Measurements from ENCODE around the gene CSF1. TPM values are rescaled to one million over a fixed set of nuclear protein-coding genes. Genes with fewer than 3 reads are reported as not detected.

CSF1 gene
- total and polyA plus RNA-seq, 12 donors: 6.3 to 26.2 (median 13.0) TPM

DNA sequence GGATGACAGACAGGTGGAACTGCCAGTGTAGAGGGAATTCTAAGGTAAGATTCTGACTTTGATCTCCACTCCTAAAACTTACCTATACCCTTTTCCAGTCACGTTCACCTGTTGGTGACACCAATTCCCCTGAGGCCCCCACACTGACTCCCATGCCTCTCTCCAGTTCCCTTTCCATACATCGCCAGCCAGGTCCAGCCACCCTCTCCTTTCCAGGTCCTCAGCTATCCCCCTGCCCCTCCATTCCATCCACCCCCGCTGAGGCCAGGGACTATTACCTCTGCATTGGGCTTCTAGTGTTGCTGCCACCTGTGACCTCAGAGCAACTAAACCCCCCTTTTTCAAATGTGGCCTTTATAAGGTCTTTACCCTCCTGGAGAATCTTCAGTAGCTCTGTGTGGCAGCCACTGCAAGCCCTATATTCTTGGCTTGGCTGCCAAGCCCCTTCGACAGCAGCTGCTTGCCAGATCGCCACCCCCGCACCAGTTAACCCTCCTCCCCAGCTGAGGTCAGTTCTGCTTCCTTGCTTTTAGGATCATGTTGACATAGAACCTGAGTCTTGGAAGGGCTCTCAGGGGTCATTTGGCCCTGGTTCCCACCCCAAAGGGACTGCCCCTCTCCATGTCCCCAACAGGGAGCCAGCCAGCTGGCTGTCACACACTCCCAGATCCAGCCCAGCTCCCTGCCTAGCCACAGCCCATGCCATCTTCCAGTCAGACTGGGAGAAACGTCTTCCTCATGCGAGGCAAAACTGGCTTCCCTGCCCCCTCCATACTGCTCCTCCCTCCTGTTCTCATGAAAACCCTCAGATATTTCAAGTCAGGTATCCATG lies 14.7 kb downstream of the CSF1 start:
- H3K36me3 ChIP-seq: peaks cover 6 to 94% (median 70%) of the 10 kb centered on the region in 9 donors
- H3K27ac ChIP-seq: peak overlapping the region in 3 of 10 donors; percentile 35 to 83 (median 78)
- 85 to 88% methylated on average over 8 of the region's 8 CpGs for WGBS, 2 donors
- H3K27me3 ChIP-seq: no peaks in the 10 kb centered on the region
- TF ChIP-seq CTCF (IDR thresholded peaks at IDR 0.05): no peak
- H3K4me3 ChIP-seq: no peak overlapping the region
- H3K9me3 ChIP-seq: no peaks in the 10 kb centered on the region
- H3K4me1 ChIP-seq: peaks cover 20 to 69% (median 40%) of the 10 kb centered on the region in 9 donors
- ATAC-seq (no peak), DNase-seq (no peak)
- intact Hi-C loops (cut with DNase I): loop anchor here in 2 of 10 donors (5.0 to 10.0 kb wide), 2 partner anchors 49 to 57 kb away; partner anchors contain the start of gene AHCYL1 (in 1 of the 2)

- H3K4me3 ChIP-seq: no peak overlapping the region
- no peaks in the 10 kb centered on the region for H3K27me3 ChIP-seq
- 85 to 87% methylated on average over 2 of the region's 2 CpGs for WGBS, 2 donors
- ATAC-seq (no peak), DNase-seq (no peak)
- peaks cover 32 to 78% (median 53%) of the 10 kb centered on the region in 9 donors for H3K4me1 ChIP-seq
- intact Hi-C loops (cut with DNase I): loop anchor here in 2 of 10 donors (5.0 to 10.0 kb wide), 2 partner anchors 48 to 56 kb away; partner anchors contain the start of gene AHCYL1 (in 1 of the 2)
- peak overlapping the region; percentile 55 to 84 (median 82) for H3K27ac ChIP-seq
- H3K36me3 ChIP-seq: peaks cover 6 to 83% (median 58%) of the 10 kb centered on the region in 9 donors
- H3K9me3 ChIP-seq: no peaks in the 10 kb centered on the region
- no peak for TF ChIP-seq CTCF (IDR thresholded peaks at IDR 0.05)
Measured at GRCh38 chr1:109926662-109927300, 16.1 kb downstream of the CSF1 start.

DNA sequence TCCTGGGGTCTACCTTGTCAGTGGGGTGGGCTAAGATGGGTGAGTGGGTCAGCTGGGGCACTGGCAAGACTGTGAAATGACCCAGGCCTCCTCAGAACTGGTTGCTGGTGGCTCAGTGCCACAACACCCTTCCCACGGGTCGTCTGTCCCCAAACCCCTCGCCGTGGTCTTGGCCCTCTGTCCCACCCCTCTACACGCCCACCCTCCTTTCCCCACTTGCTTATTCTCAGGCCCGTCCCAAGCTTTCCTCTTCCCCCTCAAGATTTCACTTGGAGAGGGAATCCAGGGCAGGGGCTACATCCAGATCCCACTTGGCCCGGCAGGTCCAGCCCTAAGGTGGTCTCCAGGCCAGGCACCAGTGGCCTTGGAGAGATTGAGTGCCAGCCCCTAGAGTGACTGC lies 16.7 kb downstream of the CSF1 start:
- ATAC-seq (no peak), DNase-seq (no peak)
- H3K27ac ChIP-seq: peak overlapping the region; percentile 55 to 84 (median 82)
- no peak for TF ChIP-seq CTCF (IDR thresholded peaks at IDR 0.05)
- peaks cover 6 to 77% (median 54%) of the 10 kb centered on the region in 9 donors for H3K36me3 ChIP-seq
- H3K4me1 ChIP-seq: peaks cover 32 to 78% (median 53%) of the 10 kb centered on the region in 9 donors
- H3K27me3 ChIP-seq: no peaks in the 10 kb centered on the region
- WGBS, 2 donors: 72 to 81% methylated on average over 7 of the region's 7 CpGs
- no peak overlapping the region for H3K4me3 ChIP-seq
- no peaks in the 10 kb centered on the region for H3K9me3 ChIP-seq
- intact Hi-C loops (cut with DNase I): loop anchor here in 2 of 10 donors (5.0 to 10.0 kb wide), 2 partner anchors 47 to 55 kb away; partner anchors contain the start of gene AHCYL1 (in 1 of the 2)

- peak; percentile 79 to 89 for DNase-seq
- WGBS, 2 donors: 18 to 35% methylated on average over 6 of the region's 6 CpGs
- Histone ChIP-seq H3K9me3 (no peaks in the 10 kb centered on the region), H3K4me1 (peaks cover 32 to 78% (median 53%) of the 10 kb centered on the region in 9 donors), H3K27me3 (no peaks in the 10 kb centered on the region), H3K4me3 (no peak overlapping the region), H3K27ac (peak overlapping the region; percentile 68 to 84 (median 82)), H3K36me3 (peaks cover 6 to 72% (median 48%) of the 10 kb centered on the region in 9 donors)
- TF ChIP-seq CTCF (IDR thresholded peaks at IDR 0.05): no peak
- intact Hi-C loops (cut with DNase I): loop anchor here in 2 of 10 donors (5.0 to 10.0 kb wide), 2 partner anchors 47 to 54 kb away; partner anchors contain the start of gene AHCYL1 (in 1 of the 2)
- peak; percentile 32 to 84 (median 77) for ATAC-seq
Measured at GRCh38 chr1:109927911-109928321, 17.3 kb downstream of the CSF1 start.
